Measurements from ENCODE around the gene MACROD2.

Gene MACROD2

DNA sequence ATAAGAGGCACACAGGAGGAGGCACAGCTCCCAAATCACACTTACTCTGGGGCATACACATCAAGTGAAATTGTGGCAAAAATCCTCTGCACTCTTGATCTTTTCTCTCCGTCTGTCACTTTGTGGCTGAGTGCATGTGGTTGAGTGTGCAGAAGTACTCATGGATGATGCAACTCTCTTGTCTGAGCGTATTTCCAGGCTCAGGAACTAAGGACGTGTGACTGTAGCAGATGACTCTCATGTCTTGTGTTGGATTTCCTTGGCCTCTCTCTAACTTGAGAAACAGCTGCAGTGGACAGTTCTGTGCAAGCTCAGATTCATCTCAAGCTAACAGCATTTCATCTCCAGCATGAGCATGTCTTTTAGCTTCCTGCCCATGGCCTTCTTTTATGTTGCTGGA is 587.5 kb downstream of the MACROD2 start:
- DNase-seq (ENCODE audit: low read depth) = no peak

DNA sequence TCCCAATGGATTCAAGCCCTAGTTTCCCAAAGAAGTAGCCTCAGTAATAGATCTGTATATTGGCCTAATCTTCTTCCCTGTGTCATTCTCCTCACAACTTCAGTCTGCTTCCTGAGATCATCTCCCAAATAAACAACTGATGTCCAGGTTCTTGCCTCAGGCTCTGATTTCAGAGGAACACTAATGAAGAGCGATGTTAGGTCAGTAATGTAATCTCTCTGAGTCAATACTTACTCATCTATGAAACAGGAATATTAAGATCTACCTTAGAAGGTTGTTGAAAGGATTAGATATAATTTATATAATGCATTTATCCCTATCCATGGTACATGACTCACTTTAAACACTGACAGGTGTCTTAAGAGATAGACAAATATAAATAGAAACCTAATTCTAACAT is 588.1 kb downstream of the MACROD2 start:
- DNase-seq (ENCODE audit: low read depth) = no peak

DNA sequence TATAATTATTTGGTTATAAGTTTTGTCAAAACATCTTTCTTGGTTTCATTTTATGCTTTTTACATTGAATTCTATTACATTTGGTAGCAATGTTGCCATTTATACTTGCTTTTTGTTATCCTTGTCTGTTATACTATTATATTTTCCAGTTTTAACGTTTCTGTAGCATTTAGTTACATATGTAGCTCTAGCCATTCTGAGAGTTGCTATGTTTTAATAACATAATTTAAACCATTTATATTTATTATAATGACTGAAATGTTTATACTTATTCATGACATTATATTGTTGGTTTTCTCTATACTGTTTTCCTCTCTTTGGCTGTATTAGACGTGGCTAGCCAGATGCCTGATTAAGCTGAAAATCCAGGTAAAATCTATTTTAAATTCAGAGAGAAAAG is 594.1 kb downstream of the MACROD2 start:
- no peak for DNase-seq (ENCODE audit: low read depth)

DNA sequence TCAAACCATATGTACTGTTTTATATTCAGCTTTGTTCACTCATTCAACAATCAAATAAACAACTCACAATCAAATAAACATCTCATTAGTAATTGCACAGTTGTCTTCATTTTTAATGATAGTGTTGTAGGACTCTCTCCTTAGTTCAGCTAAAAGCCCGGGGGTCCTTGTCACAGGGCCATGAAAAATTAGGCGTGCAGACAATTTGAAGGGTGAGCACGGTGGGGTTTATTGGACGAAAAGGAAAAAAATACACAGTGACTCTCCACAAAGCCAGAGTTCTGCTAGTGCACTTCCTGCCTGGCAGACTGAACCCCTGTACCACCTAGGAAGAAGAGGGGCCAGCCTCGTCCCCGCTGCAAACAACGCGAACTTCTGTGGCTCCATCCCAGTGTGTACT is 599.7 kb downstream of the MACROD2 start:
- no peak for DNase-seq (ENCODE audit: low read depth)

DNA sequence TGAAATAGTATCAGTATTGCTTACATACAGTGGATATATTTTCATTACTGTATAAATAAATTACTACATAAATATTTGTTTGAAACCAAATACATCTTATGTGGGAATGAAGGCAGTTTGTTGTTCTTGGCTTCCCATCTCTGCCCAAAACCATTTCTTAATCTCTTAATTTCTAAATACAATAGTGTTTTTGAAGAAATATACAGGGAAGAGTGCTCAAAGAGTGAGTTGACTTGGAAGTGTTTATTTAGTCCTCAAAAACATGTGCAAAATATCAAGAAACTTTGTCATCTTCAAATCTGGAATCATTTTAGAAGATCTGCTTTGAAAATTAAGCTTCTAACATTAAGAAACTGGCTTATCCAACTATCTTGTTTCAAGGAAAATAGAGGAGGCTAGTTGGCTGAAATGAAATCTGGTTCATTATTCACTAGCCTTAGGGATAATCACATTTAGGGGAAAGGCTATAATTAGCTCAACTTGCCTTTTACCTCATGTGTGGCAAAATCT is 601.9 kb downstream of the MACROD2 start:
- no peak for DNase-seq (ENCODE audit: low read depth)

DNA sequence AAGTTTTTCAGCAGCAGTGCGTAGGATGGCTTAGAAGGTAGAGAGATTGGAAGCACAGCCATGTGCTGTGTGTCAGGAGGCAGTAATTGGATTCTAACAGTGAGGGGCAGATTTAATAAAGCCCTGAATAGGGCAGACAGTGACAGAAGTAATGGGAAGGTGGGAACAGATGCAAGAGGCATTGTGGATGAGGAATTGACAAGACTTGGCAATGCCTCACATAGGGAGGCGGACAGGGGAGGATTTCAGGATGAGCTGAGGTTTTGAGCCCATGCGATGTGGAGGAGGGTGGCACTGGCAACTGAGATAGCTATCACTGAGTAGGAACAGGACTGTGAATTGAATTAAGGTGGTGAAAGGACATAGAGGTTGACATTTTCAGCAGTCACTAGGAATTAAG is 604.3 kb downstream of the MACROD2 start:
- DNase-seq (ENCODE audit: low read depth) = no peak

DNA sequence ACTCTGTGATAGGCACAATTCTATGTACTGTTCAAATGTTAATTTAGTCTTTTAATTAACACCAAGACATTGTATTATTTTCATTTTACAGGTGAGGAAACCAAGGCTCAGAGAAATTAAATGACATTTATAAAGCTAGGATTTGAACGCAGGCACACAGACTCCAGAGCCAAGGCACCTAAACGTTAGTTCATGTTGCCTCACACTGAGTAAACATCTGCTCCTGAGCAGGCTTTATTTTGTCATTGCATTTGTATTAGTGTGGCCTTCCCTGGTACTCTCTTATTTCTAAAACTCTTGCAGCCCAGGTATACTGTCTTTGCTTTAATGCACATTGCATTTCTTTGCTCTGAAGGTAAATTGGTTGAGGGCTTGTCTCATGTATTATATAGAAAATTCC is 605.2 kb downstream of the MACROD2 start:
- DNase-seq (ENCODE audit: low read depth) = no peak

DNA sequence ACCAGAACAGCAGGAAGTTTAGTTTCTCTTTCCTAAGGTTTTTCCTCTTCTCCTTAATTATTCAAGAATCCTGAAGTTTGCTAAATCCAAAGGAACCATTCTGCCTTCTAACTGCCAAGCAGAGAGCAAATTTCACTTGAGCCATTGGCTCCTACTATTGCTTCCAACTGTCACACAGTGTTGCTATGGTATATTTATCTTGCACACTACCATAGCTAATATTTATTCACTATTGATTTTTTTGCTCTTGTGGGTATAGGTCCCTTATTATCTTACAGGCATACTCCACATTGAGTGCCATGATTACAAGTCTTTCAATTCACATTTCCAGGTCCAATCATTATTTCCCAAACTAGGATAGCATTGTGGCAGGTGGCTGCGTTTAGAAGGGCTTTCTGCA is 608.8 kb downstream of the MACROD2 start:
- no peak for DNase-seq (ENCODE audit: low read depth)

DNA sequence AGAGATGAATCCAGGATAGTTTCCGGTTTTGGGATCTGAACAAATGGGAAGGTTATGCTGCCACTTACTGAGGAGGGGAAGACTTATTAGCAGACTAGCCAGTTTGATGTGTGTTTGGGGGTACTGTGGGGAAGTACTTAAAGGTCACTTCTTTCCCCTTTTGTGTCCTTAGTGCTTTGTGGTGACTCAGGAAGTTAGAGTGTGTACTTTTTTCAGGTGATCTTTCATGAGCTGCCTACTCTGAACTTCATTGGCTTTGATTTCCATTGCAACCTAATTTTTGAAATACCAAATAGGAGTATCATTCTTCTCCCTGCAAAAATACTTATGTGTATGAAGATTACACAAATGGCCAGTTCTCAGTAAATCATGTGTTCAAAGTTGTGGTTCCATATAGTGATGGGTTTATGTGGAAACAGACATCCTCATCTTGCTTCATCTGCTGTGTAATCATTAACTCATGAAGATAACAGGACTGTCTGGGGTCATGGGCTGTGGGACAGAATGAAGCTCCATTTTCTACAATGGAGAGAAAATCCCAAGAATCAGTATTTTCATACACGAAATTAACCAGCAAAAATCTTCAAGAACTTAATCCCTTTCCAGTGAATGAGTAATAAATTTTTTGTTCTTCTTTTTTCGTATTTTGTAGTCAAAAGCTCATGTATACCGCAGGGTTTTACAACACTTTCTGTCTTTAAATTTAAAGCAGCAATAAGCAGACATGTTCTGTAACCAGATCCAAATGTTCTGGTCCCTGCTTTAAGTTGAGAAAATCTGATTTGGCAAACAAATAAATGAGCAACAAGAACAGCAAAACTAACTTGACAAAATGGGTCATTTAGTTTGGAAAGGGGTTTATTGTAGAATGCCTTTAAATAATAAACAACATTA is 614.3 kb downstream of the MACROD2 start:
- no peak for DNase-seq (ENCODE audit: low read depth)

DNA sequence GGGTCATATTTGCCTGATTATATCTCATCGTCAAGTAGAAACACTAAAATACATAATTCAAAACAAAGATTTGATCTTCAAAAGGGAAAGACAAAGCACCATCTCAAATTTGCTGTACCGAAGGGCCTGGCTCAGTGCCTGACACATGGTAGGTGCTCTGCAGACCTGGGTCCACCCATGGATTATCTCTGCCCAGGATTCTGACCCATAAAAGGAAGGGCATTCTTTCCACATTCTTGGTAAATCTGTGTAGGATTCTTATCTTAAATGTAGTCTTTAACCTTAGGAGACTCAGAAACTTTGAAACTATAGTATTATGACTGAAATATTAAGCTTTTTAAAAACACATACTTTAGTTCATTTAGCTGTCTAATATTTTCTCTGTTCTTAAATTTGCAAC is 616.2 kb downstream of the MACROD2 start:
- DNase-seq (ENCODE audit: low read depth) = no peak

DNA sequence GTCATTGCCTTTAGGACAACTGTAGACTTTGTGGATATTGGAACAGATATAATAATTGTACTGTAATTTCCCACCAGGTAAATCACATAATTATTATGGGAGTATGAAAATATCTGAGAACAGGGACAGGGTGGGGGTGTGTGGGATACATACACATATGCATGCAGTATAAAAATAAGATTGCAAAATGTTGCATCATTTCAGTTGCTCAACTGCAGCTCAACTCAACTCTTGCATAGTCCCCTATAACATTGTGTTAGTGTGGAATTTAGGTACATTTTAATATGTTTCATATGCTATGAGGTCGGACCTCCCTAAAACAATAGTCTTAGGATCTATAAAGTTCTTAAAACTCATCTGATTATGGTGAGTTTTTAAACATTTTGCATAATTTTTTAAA is 617.1 kb downstream of the MACROD2 start:
- no peak for DNase-seq (ENCODE audit: low read depth)

DNA sequence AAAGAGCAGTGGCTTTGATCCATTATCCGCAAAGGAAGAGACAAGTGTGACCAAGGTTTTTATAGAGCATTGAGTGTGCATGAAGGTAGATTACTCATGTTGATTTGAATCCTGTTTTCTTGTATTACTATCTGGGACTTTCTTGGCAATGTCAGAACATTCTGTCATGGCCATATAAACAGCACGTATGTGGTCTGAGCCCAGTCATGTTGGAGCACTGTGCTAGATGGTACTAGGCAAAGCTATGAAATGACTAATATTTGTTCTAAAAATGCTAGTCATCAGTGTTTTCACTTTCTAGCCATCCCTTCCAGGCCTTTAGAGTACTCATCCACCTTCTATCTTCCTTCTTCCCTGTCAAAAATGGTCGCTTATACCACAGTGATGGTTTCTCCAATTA is 620.7 kb downstream of the MACROD2 start:
- DNase-seq (ENCODE audit: low read depth) = no peak

DNA sequence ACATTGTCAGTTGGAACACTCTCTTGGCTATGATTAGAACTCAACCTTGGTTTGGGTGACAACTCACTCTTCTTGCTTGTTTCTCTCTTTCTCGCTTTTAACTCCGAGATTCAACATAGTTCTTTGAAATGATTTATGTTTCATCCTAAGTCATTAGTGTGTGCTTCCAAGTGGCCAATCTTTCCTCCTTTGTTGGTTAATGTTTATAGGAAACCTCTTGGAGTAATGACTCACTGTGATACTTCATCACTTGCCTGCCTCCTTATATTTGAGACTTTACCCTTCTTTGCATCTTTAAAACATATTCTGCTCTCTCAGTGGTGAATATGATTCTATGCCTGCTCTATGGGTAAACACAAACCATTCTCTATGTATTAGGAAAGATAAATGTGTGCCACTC is 621.8 kb downstream of the MACROD2 start:
- no peak for DNase-seq (ENCODE audit: low read depth)

DNA sequence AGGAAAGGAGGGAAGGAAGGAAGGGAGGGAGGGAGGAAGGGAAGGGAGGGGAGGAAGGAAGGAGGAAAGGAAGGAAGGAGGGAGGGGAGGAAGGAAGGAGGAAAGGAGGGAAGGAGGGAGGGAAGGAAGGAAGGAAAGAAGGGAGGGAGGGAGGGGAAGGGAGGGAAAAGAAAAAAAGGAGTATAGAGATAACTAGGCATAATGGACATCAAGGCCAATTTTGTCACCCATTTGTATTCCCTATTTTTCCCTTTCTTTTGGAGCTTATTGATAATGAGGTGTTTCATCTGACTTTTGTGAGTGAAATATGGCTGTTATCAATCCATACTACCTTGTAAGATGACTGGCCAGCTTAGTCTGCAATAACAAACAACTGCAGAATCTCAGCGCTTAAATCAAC is 624.1 kb downstream of the MACROD2 start:
- DNase-seq (ENCODE audit: low read depth) = no peak

DNA sequence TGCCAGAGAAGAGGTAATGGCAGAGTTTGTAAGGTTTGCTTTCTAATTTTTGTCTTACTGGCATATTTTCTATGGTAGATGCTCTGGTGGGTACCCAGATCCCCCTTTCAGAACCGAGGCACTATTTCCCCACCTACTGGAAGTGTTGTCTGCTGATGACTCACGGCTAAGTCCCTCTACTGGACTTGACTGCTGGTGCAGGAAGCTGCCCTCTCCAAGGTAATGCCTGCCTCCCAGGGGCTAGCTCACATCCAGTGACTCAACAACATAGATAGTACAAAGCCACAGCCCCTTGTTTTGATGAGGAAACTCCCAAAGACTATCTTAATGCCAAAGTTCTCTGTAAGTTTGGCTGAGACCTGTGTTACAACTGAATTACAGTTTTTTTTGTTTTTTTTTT is 627.5 kb downstream of the MACROD2 start:
- DNase-seq (ENCODE audit: low read depth) = no peak

DNA sequence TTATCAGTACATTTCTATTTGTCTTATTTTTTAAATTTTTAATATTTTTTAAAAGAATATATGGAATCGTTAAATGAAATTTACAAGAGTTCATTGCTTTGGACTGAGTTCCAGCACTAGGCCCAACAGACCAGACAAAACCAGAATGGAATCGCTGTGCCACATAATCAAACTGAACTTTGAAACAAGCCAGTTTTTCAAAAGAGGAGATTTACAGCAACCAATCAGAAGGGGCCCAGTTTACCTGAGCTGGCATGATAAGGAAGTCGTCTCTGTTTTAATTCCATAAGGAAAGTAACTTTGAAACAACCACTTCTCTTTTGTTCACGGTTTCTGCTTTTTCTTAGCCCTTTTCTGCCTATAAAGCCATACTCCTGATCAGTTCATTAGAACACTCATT is 635.7 kb downstream of the MACROD2 start:
- DNase-seq (ENCODE audit: low read depth) = no peak

DNA sequence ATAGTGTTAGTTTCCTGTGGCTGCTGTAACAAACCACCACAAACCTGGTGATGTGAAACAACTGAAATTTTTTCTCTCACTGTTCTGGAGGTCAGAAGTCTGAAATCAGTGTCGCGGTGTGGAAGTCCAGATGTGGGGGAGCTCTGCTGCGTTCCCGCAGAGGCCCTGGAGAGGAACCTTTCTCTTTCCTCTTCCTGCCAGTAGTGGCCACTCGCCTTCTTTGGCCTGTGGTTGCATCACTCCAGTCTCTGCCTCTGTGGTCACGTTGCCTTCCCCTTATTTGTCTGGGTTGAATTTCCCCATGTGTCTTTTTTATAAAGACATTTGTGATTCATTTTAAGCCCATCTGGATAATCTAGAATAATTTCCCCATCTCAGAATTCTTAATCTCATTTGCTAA is 637.6 kb downstream of the MACROD2 start:
- no peak for DNase-seq (ENCODE audit: low read depth)

DNA sequence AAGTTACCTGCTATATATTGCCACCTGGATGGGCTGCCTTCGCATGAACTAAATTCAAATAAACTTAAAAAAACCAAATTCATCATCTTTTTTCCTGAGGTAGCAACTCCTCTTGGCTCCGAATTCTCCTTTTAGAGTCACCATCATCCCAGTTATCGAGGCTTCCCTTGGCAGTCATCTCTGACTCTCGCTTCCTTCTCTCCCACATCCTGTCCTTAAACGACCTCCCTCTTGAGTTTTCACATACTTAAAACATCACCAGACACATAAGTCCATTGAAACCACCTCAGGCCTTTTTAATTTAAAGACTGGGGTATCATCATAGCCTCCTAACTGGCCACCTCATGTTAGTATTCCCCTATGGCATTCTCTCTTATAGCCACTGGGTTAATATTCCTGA is 638.2 kb downstream of the MACROD2 start:
- no peak for DNase-seq (ENCODE audit: low read depth)

DNA sequence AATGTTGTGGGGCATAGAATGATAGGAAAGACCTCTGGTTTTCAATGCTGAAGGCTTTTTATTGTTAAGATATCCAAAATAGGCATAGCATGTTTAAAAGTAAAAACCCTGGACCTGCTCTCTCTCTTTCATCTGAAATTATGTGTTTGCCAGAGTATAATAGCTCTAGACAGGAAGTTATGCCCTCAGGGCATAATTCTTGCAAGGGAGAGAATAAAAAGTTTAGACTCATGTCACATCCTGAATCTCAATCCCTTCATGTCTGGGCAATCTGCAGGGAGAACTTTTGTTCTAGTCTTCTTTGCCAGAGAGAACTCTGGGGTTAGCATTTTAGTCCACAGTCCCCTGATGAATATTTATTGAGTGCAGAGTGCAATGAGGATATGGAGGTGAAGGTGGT is 639.3 kb downstream of the MACROD2 start:
- DNase-seq (ENCODE audit: low read depth) = no peak

DNA sequence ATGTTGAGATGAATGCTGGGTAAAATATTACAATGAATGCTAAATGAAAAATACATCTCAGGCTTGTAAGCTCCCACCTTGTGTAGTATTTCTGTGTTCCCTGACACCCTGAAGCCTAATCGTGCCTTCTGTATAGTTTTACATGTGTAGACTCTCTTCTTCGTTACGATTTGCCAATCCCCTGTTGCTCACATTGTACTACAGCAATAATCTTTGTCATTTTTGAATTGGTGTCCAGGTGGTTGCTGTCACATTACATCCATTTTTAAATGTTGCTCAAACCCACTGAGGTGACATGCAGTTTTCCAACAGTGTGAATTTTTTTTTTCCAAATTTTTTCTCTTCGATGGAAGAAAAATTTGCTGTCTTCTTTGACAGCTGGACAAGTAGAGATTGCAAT is 642.1 kb downstream of the MACROD2 start:
- no peak for DNase-seq (ENCODE audit: low read depth)

DNA sequence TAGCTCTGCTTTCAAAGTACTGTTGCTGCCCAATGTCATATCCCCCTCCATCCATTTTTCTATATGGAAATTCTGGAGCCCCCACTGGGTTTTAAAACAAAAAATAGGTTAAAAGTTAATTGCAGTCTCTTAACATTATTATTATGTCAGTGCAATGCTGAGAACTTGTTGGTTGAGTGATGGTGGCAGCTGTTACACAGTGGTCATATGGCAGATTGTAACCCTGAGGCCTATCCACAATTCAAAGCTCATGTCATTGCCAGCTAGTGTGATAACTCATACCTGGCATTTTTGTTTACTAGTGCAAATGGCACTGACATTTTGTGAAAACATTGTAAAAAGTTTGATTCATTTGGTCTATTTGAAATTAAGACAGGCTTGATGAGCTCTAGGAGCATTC is 647.8 kb downstream of the MACROD2 start:
- DNase-seq (ENCODE audit: low read depth) = no peak

DNA sequence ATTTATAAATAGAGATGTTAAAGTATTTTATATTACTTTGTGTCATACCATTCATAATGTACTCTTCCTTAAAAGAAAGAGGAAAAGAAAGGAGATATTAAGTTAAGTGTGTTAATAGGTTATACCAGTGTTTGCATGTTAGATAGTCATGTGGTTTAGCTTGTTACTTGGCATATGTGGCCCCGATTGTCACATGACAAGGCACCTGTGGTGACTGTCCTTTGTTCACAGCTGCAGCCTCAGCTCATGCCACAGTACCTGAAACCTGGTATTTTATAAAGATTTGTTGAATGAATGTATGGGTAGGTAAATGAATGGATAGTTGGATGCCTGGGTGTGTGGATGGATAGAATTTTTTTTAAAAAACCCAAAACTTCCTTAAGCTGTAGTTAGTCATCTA is 648.2 kb downstream of the MACROD2 start:
- no peak for DNase-seq (ENCODE audit: low read depth)

DNA sequence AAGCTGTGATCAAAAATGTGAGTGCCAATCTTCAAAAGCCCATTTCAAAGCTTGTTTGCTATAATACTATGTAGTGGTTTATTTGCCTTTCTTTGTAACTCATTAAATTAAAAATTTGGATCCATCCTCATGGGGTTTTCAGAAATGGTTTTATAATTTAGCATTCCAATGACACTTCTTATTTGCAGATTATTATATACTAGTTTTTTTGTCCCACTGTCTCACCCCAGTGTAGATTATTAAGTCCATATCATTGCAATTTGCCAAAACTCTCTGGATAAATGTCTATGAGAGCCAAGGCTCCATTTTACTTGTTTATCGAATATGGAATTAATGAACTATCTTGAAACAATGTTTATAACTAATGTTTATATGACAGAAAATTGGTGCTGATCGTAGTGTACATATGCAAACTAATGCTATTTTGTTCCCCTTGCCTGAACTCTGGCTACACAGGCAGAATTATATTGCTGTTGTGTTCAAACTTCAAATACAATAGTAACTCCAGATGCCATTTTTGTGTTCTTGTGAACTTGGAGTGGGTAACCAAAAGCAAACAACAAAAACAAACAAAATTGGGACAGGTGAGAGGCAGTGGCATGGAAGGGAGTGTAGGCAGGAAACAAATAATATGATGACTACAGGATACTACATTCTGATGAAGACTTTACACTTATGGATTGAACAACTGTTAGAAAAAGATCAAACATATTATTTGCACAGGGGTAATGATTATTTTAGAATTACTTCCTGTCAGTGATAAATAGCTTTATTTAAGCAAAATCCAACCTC is 649.2 kb downstream of the MACROD2 start:
- DNase-seq (ENCODE audit: low read depth) = no peak
